Ramos (cell line): ENCODE data around the gene NSG1.

Experiments
- in situ Hi-C: fragments of 300-500 bp; cut with MboI; formaldehyde crosslinking; loops from one replicate; pipeline ENCODE4 v1.14.3; 2022; ENCODE audit warnings: low sequenced_read_pairs; ENCODE audit not compliant: unreplicated experiment

Gene NSG1

DNA sequence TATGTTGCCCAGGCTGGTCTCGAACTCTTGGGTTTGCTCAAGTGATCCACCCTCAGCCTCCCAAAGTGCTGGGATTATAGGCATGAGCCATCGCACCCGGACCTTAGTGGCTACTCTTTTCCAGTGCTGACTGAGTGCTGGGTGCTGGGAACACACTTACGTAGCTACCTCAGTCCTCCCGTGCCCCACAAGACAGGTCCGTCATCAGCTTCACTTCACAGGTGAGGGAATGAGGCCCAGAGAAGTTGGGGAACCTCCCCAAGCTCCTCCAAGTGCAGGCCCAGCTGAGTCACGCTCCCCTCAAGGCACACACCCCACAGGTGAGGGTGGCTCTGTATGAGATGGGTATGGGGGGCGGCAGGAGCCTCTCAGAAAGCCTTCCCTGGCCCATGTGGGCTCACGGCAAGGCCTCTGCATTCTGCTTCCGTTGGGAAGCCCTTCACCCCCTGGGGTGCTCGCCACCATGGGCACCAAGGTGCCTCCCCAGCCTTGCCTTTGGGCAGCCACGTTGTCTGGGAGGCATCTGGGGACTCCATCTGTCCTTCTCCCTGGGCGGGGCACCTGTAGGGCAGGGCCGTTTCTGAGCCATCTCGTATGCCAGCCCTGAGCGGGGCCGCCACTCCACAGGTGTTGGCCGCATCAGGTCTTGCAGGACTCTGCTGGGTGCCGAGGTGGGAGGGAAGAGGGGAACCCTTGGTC lies 28.4 kb downstream of the NSG1 start:
- in situ Hi-C loops = no loop called here

DNA sequence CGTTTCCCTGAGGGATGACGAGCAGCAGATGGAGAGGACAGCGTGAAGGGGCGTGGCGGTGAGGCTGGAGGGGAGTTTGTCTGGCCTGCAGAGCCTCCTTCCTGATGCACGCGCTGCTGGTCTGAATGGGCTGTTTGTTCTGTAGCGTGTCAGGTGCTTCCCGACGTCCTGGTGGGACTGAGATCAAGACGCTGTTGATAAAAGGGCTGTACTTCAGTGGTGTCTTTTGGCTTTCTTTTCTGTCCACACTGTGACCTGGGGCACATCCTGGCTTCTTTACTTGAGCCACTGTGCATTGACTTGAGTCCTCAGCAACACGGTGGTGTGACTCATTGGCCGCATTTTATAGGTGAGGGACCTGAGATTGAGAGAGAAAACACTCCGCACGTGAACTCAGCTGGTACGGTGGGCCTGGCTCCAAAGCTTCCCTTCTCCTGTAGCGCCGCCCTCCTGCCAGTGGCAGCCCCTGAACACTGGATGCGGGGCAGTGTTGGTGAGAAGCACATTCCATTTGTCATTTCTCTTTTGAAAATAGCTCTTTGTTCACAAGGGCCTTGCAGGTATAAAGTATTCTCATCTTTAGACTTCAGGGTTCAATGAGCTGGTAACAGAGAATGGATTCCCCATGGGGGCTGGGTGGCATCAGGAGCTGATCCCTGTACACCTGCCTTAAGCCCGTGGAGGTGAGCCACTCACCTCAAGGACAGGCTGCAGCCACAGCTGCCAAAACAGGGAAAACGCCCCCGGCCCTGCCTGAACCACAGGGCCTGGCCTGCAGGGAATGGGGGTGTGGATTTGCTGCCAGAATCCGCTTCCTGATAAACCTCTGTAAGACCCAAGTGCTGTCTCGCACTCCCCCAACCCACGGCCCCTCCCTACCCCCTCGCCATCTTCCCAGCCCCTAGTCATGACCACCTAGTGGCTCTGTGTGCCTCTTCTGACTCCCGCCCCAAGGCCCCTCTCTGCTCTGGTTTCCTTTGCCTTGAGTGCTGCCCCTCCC lies 29.2 kb downstream of the NSG1 start:
- in situ Hi-C loops = no loop called here

DNA sequence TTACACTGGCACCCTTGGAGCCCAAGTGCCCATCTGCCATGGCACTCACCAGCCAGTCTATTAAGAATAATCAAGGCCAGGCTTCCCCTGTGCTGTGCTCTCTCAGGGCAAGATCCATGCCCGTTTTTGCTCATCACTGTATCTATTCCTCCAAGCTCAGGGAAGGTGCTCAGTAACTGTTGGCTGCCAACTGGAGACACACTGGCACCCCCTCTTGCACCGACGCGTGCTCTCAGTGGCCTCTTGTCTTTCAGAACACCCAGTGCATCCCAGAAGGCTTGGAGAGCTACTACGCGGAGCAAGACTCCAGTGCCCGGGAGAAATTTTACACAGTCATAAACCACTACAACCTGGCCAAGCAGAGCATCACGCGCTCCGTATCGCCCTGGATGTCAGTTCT lies 30.1 kb downstream of the NSG1 start:
- in situ Hi-C loops = no loop called here

DNA sequence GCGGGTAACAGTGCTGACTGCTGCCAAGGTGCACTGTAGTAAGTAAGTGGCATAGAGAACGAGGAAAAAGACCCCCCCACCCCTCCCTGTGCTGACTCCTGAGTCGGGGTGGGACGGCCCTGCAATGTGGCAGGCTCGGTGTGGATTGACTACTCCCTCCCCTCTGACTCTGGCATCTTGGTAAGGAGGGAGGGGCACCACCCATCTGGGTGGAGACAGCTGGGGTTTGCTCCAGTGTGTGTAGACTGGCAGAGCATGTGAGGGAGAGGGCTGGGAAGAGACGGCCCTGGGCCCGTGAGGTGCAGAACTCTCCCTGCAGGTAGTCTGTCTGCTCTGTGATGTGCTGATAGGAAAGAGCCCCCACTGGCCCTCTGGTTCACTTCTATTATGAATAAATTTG lies 31.0 kb downstream of the NSG1 start:
- in situ Hi-C loops = no loop called here

DNA sequence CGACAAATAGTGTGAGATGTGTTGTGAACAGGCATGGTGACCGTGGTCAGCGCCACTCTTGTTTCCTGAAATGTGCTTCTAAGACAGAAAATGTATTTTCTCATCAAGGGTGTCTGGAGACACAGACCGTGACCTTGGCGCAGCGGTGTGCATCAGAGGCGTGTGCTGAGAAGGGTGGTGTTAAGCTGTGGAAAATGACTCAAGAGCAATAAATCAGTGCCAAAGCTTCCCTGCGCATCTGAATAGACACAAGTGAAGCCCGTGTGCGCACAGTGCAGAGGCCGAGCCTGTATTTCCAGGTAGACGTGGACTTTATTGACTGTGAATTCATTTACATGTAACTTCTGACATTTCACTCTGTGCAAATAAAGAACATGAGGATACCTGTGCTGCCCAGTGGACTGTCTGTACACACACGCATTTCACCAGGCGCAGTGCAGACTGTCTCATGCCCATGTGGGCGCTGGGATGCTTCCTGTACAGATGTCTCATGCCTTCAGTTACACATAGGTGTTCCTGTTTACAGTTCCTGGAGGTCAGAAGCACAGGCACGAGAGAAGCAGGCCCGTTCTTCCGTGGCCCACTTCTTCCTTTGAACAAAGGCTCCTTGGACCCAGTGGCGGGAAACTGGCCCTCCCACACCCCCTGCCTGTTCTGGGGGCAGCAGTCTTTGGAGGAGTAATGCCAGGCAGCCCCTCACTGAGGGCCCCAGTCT lies 31.9 kb downstream of the NSG1 start:
- in situ Hi-C loops = no loop called here

DNA sequence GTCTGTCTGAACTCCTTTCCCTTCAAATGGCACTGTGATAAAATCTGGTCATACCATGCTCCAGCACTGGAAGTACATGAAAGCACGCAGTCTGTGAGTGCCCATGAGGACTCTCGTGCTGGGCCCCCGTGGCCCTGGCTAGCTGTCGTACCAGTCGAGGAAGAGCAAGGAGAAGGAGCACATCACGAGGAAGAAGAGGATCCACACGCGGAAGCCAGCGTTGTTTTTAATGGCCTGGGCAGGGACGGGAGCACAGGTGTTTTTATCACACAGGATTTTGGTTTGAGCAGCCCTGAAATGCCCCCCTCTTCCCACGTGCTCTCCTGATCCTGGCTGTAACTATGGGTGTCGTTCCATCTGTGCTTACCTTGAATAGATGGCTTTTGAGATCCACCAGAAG lies 33.0 kb downstream of the NSG1 start:
- in situ Hi-C loops = loop anchor here (10.0 kb wide), 1 partner anchor 165 kb away; no protein-coding TSS in a partner anchor

DNA sequence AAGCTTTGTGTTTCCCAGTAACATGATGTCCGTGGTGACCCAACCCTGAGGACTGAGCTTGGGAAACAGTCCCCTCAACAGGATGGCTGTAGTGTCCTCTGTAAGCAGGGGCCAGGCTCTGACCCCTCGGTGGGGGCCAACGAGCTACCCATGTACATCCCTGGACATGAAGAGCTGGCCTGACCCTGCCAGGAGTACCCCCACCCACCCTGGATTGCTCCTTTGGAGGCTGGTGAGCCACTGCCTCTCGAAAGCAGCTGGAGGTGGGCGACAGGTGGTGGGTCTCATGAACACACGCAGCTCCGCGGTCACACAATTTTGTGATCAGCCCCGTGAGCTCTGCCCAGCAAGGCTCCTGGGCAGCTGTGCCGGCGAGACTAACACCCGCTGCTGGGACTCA lies 33.5 kb downstream of the NSG1 start:
- in situ Hi-C loops = loop anchor here (10.0 kb wide), 1 partner anchor 166 kb away; no protein-coding TSS in a partner anchor

DNA sequence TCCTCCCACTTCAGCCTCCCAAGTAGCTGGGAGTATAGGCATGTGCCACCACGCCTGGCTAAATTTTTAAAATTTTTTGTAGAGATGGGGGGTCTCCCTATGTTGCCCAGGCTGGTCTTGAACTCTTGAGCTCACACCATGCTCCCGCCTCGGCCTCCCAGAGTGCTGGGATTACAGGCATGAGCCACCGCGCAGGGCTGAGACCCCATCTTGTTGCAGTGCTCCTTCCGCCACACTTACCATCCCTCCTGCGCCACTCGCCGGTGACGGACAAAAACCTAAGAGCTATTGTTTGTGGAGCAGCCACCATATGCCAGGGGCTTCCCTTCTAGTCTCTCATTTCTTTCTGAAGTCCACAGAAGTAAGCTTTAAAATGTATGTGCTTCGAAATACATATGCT lies 34.5 kb downstream of the NSG1 start:
- in situ Hi-C loops = loop anchor here (10.0 kb wide), 1 partner anchor 167 kb away; no protein-coding TSS in a partner anchor

DNA sequence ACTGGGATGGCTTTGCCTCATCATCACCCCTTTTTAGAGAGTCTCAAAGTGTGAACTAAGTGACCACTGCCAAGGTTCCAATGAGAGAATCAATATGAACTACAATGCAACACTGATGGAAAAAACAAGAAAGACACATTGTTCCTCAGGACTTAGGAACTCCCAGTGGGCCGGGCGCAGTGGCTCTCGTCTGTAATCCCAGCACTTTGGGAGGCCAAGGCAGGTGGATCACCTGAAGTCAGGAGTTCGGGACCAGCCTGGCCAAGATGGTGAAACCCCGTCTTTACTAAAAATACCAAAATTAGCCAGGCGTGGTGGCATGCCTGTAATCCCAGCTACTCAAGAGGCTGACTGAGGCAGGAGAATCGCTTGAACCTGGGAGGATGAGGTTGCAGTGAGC lies 35.2 kb downstream of the NSG1 start:
- in situ Hi-C loops = loop anchor here (10.0 kb wide), 1 partner anchor 167 kb away; no protein-coding TSS in a partner anchor

DNA sequence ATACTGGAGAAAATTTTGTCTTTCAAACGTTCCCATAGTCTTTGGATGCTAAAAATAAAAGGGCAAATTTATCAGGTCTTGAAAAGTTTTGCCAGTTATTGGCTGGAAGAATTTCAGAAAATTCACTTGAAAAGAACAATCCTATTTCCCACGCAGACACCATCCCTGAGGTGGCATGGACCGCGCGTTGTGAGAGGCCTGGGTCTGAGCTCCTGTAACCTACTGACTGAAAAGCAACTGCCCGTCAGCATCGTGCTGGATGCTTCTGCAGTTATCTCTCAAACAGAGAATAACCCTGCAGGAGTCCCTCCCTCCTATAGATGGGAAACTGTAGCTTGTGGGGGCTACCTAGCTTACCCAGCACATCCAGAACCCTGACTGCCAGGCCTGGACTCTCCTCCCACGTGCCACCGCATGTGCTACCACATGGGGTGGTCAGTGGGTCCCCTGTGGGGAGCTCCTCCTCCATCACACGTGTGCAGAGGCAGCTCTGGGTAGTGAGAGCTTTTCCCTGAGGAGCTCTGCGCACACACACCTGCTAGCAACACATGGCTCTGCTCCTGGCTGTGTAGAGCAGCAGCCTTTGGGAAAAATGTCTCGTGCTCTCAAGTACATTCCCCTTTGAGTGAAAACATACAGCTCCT lies 36.1 kb downstream of the NSG1 start:
- in situ Hi-C loops = loop anchor here (10.0 kb wide), 1 partner anchor 168 kb away; no protein-coding TSS in a partner anchor

DNA sequence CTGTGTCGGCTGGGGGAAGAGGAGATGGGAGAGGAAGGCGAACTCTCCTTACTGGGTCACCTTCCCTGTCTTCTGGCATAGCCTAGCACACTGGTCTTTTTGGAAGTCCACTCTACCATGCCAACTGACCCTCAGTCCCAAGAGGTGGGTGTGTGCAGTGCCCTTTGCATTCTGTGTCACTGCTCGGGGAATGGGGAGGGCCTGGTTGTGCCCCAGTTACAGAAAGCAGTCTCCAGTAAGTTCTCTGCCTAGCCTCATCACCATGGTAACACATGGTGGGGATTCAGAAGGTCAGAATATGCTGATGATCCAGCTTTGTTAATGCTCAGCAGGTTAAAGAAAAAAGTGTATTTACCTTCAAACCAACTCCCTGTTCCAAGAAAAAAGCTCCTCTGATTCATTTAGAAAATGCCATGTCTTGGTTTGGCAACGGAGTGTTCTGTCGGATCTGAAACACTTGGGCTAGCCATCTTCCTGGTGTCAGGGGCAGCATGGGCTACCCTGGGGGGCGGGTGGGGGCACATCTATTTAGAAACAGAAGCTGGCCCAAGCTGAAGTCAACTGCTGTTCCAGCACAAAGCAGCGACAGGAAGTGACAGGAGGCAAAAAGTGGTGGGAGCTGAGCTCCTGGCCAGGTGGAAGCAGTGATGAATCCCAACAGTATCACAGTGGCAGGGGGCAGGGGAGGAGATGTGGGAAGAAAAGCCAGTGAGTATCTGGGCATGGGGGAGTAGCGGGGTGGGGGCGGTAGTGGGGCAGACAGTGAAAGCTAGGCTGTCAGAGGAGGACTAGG lies 37.0 kb downstream of the NSG1 start:
- in situ Hi-C loops = loop anchor here (10.0 kb wide), 1 partner anchor 169 kb away; no protein-coding TSS in a partner anchor

DNA sequence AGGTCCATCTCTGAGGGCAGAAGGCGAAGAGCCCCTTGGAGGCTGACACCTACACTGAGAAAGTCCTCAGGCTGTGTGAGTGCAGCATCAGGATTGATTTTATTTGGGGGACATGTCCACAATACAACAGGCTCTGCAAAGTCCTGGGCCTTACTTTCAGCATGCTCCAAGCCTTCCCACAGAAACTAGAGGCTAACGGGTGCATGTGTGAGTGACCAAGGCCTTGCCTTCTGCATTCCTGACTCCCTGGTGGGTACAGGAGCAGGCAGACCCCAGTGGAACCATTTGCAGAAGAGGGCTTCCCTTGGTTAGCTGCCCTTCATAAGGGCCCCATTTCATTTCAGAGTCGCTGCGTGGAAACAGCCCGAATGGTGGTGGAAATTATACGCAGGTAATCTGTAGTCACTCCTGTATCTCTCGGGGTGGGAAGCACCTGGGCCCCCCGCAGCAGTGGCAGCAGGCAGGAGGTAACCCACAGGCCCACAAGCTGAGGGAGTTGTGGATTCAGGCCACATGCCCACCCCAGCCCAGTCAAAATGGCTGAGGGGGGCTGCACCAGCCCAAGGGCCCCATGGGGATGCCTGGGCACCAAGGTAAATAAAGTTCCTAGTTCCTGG lies 37.7 kb downstream of the NSG1 start:
- in situ Hi-C loops = loop anchor here (10.0 kb wide), 1 partner anchor 170 kb away; no protein-coding TSS in a partner anchor

DNA sequence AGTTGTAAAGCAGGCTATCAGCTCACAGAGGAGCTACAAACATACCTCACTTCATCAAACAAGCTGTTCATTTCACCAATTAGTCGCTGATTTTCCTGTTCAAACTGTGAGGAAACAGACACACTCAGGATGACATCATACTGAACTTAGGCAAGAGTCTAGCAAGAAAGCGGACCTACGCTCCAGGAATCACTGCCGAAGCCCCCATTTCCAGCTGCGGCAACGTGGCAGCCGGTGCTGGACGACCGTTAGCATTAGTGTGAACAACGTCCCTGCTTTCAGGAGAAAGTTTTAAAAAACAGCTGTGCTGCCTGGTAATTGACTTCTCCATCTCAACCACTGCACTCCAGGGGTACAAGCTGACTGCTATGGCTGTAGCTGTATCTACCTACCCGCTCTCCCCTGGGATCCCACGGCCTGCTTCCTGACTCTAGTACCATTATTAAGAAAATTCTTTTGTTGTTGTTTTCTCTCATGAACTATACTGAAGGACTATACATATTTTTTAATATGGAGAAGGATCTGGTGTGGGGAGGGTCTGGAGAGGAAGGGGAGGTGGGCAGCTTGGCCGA lies 38.3 kb downstream of the NSG1 start:
- in situ Hi-C loops = loop anchor here (10.0 kb wide), 1 partner anchor 170 kb away; no protein-coding TSS in a partner anchor

DNA sequence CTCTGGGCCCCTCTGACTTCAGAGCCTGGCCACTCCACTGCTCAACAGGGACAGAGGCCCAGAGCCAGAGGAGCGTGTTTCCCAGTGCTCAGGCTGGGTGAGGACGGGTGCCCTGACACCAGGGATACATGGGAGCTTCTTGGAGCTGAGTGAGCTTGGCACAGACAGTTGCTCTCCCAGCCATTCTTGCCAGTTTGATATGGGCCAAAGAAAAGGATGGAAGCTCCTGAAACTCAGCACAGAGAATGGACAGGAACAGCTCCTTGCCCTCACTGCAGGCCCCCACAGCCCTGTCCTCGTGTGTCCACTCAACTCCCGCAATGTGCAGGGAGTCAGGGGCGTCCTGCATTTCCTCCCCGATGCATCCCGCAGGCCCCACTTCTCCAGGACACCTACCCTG lies 38.8 kb downstream of the NSG1 start:
- in situ Hi-C loops = loop anchor here (10.0 kb wide), 1 partner anchor 171 kb away; no protein-coding TSS in a partner anchor

DNA sequence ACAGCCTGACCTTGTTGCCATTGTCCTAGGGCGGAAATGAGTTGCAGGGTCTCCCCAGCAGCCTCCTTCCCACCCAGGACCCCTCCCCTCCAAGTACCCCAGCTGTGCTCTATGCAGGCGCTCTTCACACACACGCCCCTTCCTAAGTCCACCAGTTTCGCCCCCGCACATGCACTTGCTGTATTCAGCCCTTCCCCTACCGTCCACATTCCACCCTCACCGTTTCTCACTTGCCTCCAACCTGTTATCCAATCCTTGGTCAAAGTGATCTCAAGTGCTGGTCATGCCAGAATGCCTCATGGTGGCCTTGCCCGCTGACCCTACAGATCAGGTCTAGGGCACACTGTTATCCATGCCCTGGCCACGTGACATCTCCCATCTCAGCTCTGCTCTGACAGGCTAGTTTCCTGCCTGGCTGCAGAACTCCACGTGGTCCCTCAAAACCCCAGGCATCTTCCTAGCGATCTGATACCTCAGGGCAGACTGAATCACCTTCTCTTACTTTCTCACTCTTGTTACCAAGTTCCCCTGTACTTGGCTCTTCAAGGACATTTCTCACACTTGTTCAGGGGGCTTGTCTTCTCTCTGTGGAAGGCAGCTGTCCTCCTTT lies 39.7 kb downstream of the NSG1 start:
- in situ Hi-C loops = loop anchor here (10.0 kb wide), 1 partner anchor 172 kb away; no protein-coding TSS in a partner anchor

DNA sequence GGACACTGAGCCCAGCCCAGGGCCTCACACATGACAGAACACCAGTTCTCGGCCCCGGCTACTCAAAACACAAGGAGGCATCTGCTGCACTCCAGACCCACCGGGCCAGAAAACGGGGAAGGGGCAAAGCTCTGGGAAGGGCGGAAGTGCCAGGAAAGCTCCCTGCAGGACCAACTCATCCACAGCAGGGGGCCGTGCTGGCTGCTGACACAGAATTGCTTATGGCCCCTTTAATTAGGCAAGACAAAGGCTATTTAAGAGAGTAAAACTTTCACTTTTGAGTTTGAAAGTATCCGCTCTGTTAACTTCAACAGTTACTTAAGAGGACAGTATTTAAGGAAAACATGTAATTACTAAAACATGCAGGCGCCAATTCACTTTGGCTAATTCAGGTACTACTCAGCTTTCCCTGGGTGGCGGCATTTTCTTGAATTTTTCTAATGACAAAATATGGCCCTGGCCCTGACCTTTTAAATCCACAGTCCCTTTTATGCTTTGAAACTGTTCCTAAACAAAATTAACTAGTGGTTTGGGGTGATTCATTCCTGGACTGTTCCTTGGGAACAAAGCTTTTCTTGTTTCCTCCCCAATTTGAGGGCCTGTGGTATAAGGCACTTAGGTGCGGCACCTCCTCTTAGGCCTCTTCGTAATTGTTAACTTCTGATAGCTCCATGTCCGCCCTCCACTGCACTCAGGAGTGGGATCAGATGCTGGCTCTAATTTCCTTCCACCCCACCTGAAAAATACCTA lies 40.4 kb downstream of the NSG1 start:
- in situ Hi-C loops = loop anchor here (10.0 kb wide), 1 partner anchor 172 kb away; no protein-coding TSS in a partner anchor

DNA sequence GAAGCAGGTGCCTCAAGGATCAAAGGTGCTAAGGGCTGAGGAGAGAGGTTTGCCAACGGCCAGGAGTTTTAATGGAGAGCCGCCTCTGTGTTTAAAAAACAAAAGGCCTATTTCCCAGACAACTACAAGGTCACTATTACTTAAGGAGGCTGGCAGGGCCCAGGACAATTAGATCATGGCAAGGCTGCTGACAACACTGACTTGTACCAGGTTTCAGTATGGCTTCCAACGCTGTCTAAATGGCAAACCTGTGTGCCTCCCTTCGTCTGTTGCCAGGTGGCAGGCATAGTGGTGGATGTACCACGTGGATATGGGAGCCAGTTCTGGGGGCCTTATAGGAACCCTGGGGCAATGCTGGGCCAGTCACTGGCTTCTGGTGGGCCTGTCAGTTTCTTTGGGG lies 41.0 kb downstream of the NSG1 start:
- in situ Hi-C loops = loop anchor here (10.0 kb wide), 1 partner anchor 173 kb away; no protein-coding TSS in a partner anchor
